Superior temporal gyrus (tissue), 1 donor: Measurements from ENCODE around the gene TAMM41.
"Not testable (repeated sequence)": the region's sequence is repeated elsewhere in the genome, so short reads cannot be mapped to it uniquely, and the experiment has no call there.

ENCODE experiments used
- DNase-seq: peaks from one replicate; pipeline ENCODE4 v3.0.0-alpha.2; 2016; ENCODE audit errors: extremely low spot score

Gene TAMM41

DNA sequence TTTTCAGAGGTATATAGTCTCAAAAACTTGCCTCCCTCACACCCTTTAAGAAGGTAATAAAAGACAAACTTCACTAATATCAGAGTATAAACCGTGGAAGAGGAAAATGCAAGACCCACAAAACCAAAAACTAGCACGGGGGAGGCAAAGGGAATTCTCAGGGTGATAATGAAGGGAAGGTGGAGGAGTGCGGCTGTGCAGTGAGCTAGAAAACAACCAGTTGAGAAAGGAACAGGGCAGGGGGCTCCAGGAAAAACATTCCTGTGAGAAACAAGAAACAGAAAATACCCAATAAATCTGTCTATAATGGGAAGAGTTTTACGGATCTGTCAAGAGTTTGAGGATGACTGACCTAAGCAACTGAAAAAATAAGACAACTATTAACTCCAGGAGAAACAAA, 31.6 kb downstream of the TAMM41 start:
- DNase-seq = no peak

DNA sequence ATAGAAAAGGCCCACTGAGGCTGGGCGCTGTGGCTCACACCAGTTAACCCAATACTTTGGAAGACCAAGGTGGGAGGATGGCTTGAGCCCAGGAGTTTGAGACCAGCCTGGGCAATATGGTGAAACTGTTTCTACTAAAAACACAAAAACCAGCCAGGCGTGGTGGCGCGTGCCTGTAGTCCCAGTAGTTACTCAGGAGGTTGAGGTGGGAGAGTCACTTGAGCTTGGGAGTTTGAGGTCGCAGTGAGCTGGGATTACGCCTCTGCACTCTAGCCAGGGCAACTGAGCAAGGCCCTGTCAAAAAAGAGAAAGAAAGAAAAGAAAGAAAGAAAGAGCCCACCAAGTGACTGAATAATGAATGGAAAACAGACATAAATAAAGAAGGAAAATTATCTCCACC, 32.0 kb downstream of the TAMM41 start:
- no peak for DNase-seq

DNA sequence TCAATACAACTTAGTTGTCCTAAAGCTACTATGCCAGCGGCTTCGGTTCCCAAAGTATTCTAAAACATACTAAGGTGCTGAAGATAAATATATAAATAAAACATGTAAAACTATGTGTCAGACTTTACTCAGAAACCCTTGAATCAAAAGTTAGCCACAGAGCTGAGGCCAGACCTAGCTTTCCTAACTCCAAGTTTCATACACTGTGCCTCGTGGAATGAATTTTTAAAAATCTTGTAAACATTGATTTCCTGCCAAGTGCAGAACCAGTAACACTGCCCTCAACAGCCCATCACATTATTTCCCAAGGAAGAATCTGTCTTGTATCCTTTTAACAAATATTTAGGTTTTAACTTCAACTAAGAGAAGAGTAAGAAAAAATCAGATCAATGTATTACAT, 36.4 kb downstream of the TAMM41 start:
- DNase-seq = no peak

DNA sequence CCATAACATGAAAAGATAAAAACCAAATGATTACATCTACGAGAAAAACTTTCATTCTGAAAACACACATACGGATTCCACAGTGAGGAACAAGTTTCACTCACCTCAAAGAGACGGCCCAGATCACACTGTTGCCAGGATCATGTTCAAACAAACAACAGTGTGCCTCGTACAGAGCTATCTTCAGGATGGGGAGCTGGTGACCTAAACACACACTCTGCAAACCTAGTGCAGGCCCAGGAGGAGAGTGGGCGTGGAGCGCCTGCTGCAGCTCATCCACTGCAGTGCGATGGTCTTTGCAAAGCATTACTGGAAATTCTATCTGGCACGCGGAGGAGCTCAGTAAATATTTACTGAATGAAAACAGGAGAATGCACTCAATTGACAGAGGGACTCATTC, 38.5 kb downstream of the TAMM41 start:
- no peak for DNase-seq

- no peak for DNase-seq
Observed at GRCh38 chr3:11807686-11808085, 39.0 kb downstream of the TAMM41 start.

- DNase-seq = no peak
Observed at GRCh38 chr3:11805716-11806115, 41.0 kb downstream of the TAMM41 start.

- DNase-seq = peak; percentile 60
Observed at GRCh38 chr3:11803977-11804892, 42.5 kb downstream of the TAMM41 start.

DNA sequence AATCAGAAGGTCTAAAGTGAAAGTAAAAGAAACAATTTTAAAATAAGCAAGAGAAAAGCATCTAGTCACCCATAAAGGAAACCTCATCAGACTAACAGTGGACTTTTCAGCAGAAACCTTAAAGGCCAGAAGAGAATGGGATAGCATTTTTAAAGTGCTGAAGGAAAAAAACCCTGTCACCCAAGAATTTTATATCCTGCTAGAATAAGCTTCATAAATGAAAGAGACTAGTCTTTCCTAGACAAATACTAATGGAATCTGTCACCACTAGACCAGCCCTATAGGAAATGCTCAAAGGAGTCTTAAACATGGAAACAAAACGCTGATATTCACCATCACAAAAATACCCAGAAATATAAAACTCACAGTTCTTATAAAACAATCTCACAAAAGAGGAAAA, 46.9 kb downstream of the TAMM41 start:
- no peak for DNase-seq

- no peak for DNase-seq
Observed at GRCh38 chr3:11794927-11795326, 51.8 kb downstream of the TAMM41 start.

DNA sequence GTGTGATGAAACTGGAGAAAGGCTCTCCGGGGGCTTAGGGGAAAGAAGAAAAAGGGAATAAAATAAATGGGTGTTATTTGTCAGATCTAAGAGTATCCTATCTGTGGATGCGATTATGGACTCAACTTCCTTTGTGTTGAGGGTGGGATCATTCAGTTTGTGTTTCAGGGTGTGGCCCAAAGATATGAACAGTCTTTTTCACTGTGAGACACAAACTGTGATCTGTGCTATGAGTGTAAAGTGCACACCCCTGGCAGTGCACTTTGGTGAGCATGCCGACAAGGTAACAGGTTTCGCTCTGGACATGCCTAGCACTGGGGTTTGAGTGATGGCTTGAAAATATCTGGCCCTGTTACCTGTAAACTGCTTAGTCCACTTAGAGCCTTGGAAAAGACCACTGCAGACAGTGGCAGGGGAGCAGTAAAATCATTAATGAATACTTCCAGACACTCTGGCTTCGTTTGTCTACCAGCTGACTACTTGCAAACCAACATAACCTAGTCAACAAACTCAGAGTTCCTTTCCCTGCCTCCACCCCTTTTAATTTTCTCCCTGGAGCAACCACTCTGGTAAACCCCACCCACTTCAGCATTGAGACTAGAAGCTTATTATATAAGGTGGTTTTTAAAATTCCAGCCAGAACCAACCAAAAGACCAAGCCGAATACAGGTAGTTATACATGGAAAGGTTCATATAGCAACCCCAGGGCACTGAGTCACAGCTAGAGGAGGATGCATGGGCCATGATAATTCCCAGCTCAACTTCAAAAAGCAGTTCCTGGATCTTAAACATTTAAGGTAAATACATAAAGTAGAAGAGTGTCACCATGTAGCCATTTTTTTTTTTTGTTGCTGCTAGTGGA, 55.1 kb downstream of the TAMM41 start:
- DNase-seq = no peak

DNA sequence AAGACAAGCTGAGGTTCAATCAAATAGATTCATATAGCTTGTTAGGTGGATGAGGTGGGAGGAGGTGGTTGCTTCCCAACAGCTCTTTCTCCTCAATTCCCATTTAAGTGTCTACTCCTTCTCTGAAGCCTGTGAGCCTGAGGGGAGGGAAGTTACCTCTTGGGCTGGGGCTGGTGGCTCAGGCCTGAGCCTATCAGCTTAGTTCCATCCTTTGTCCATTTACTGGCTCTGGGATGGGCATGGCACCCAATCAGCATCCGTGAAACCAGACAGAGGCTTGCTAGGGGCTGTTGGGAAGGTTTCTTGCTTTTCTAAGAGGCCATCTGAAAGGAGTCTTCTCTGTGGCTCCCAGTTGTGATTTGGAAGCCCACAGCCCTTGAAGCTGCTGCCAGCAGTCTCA, 57.3 kb downstream of the TAMM41 start:
- DNase-seq = no peak

DNA sequence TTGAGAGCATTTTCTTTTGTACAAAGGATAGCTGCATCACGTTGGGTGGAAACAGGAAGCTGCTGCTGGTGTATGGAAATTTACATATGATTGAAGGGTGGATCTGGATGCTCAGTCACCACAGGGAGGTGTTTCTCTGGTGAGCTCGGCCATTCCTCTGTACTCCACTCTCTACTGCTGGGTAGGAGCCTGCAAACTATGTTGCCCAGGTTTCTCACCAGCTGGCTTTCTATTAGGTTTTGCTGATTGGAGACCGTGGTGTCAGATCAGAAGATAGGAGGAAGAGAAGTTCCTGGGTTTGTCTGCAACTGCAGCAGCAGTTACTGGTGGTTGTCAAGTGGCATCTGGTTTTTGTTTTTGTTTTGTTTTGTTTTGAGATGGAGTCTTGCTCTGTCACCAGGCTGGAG, 61.7 kb downstream of the TAMM41 start:
- no peak for DNase-seq

DNA sequence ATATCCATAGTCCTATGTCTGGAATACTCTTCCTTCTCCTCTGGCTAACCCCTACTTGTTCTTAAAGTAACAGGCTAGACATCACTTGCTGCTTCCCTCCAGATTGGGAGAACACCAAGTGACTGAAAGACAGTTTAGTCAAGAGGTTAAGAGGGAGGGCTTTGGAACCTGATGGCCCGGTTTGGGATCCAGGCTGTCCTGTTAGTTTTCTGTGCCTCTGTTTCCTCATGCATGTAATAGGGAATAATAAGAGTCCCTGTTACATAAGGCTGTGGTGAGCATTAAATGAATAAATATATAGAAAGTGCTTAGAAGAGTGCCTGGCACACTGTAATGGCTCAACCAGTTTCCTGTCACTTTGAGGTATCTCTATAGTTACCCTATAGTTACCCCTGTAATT, 66.3 kb downstream of the TAMM41 start:
- DNase-seq = no peak

DNA sequence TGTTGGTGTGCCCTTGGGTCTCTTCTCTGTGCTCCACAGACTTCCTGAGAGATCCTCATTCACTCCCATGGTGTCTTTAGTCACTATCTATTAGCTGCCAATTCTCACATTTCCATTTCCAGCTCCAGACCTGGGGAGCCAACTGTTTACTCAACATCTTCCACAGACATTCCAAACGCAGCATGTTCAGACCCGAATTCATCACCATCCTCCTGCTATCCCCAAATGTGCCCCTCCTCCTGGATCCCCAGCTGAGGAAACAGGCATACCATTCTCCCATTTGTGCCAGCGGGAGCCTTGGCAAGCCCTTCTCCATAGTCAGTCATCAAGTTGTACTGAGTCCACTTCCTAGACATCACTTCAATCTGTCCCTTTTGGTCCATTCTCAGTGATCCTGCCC, 67.1 kb downstream of the TAMM41 start:
- no peak for DNase-seq

DNA sequence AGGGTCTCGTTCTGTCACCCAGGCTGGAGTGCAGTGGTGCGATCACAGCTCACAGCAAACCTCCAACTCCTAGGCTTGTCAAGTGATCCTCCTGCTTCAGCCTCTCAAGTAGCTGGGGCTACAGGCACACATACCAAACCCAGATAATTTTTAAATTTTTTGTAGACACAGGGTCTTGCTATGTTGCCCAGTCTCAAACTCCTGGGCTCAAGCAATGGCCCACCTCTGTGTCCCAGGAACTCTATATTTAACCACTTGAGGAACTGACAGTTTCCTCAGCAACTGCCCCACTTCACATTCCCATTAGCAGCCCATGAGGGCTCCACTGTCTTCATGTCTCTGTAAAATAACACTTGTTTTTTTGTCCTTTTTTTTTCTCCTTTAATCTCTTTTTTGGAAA, 68.4 kb downstream of the TAMM41 start:
- DNase-seq = no peak

- DNase-seq = no peak
Observed at GRCh38 chr3:11776346-11776745, 70.3 kb downstream of the TAMM41 start.

- DNase-seq = no peak
Observed at GRCh38 chr3:11775493-11775892, 71.2 kb downstream of the TAMM41 start.

DNA sequence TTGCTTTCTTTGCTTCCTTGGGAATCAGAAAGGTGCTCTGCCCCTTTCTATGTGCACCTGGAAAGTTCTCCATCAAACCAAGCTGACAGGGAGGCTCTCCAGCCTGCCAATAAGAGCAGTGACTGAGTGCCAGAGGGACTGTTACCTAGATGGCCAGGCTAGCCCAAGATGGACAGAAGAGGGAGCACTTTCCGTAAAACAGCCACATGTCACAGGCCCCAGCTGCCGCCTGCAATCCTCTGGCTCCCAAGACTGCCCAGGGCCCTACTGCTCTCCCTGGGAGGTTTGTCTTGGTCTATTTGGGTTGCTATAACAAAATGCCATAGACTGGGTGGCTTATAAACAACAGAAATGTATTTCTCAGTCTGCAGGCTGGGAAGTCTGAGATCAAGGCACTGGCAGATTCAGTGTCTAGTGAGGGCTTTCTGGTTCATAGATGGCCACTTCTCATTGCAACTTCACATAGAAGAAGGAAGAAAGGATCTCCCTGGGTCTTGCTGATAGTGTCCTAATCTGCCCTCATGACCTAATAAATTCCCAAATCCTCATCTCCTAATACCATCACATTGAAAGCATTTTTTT, 72.3 kb downstream of the TAMM41 start:
- peak; percentile 55 for DNase-seq

DNA sequence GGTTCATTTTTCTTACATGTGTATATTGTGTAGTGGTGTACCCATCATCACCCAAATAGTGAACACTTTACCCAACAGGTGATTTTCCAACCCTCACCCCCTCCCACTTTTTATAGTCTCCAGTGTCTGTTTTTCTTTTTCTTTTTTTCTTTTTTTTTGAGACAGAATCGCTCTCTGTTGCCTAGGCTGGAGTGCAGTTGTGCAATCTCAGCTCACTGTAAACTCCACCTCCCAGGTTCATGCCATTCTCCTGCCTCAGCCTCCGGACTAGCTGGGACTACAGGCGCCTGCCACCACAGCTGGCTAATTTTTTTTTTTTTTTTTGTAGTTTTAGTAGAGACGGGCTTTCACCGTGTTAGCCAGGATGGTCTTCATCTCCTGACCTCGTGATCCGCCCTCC, 74.8 kb downstream of the TAMM41 start:
- not testable (repeated sequence) for DNase-seq

DNA sequence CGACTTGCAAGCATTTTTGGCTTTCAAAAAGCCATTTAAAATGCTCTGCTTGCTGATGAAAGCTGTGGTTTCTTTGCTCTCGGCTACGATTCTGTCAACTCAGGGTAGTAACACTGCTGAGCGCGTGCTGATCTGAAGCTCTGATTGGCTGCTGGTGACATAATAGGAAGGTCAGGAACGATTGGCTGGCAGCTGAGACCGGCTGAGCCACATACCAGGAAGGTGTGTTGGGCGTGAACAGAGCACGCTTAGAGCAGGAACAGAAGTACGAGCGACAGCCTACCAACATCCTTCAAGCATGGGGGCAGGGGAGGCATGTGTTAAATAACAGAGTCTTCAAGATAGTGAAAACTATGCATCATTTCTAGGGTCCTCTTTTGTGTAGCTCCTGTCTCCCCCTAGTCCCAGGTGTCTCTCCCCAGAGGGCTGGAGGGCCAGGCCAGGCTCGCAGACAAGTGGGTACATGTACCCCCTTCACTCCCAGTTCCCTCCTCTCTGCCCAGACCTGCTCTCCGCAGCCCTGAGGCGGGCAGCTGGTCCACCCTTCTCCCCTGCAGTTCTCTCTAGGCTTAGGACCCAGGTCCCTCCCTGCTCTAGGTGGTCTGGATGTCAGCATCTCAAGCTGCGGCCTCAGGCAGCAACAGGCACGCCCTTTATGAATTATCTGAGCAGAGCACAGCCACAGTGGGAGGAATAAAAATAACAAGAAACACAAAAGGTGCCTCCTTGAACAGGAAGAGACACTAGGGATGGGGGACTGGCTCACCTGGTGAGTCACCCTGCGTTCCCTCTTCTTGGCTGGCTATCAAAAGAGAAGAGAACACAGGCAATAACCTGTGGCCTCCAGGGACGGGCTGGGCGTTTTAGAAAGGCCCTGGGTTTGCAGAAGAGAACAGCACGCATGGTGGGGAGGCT, 76.0 kb downstream of the TAMM41 start:
- peak; percentile 69 for DNase-seq

DNA sequence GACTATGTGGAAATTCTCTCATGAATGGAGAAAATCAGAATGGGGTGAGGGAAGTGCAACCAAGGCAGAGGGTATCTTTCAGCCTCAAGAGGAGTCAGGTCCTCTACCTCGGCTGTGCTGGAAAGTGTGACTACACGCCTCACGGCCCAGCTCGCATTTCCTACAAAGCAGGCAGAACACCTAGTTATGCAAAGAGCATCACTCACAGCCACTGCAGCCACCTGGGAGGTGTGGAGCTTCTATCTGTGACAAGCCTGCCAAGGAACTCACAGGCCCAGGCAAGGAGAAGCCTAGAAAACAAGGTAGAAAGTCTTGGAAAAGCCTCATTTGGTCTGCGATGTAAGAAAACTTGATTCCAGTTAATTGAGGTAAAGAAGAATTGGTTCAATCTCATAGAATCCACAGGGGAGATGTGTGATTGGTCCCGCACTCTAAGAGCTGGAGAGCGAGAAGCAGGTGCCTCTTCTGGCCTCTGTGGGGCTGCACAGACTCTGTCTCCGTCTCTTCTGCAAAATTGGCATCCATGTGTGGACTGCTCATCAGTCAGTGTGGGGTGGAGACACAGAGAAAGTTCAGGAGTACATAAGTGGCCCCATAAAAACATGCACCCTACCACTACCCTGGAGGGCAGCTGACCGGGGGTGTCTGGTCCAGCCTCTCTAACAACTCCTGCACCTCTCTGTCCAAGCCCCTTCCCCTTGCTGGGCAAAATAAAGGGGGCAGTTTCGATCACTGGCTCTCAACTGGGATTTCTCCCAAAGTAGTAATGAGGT, 76.8 kb downstream of the TAMM41 start:
- no peak for DNase-seq
